Measurements from ENCODE around the gene BPI.
"Not testable (repeated sequence)": the region's sequence is repeated elsewhere in the genome, so short reads cannot be mapped to it uniquely, and the experiment has no call there.

BPI gene

DNA sequence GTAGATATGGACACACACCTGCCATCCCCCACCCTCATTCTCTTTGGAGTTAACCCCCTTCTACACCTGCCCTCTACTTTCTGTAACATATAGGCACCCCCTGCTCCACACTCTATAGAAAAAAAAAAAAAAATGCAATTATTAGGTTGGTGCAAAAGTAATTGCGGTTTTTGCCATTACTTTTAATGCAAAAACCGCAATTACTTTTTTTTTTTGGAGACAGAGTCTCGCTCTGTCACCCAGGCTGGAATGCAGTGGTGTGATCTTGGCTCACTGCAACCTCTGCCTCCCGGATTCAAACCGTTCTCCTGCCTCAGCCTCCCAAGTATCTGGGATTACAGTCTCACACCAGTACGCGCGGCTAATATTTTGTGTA, 35.6 kb downstream of the BPI start:
- ATAC-seq, result not testable (repeated sequence)

GRCh38 chr20:38339997-38340396, 36.0 kb downstream of the BPI start:
- ATAC-seq, result no peak

DNA sequence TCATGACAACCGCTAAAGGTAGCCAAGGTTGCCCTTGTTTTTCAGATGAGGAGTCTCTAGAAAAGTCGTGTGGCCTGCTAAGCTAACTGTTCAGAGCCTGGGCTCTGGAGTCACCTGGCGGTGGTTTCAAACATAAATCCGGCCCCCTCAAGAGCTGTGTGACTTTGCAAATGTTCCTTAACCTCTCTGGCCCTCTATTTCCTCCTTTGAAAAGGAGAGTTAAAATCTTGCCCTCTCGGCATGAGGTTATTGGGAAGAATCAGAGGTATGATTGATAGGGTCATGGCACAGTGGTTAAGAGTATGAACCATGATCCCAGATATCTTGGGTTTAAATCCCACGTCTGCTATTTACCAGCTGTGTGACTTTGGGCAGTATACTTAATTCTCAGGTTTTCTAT, 36.7 kb downstream of the BPI start:
- no peak for ATAC-seq

DNA sequence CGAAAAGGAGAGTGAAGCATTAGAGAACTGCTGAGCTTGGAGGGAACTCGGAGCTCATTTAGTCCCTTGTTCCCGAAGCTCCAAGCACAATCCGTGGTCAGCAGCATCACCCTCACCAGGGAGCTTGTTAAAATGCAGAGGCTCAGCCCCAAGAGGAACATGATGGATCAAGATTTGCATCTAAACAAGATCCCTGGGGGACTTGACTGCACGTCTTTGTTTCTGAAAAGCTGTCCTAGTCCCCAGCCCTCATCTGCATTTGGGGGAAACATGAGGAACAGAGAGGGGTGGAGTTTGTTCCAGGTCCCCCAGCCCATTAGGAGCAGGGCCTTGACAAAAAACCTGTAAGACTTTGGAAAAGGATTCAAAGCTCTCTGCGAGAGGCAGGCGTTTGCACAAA, 38.3 kb downstream of the BPI start:
- no peak for ATAC-seq

GRCh38 chr20:38342713-38343310, 38.9 kb downstream of the BPI start:
- no peak for ATAC-seq

DNA sequence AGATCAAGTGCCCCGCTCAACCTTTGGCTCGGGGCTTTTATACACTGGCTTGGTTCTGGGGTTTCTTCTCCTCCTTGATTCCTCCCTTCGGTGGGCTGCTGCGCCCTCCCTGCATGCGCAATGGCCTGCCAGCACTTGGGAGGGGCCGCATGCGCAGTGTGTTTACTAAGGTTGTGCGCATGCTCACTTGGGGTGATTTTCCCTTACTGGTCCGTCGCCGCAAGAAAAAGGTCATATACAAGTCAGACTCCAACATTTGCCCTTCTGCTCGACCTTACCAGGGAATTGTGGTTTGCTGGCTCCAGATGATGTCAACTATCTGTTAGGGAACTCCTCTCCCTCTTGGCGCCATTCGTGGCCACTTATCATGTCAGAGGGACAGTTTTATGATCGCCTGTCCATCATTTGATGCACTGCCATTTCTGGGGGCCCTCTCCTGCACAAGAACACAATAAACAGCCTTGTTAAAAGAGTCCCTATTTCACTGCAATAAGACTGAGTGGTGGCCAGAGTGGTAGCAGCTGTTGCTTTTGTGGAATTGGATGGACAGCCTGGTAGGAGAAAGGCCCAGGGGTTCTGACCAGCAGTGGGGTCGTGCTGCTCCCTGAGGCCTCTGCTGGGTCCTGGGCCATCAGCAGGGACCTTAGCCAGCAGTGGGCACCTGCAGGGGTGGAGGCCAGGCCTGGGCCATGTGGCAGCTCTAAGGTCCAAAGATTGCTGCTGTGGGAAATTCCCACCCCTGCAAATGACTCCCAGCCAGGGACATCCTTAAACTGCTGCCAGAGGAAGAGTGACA, 39.6 kb downstream of the BPI start:
- no peak for ATAC-seq

DNA sequence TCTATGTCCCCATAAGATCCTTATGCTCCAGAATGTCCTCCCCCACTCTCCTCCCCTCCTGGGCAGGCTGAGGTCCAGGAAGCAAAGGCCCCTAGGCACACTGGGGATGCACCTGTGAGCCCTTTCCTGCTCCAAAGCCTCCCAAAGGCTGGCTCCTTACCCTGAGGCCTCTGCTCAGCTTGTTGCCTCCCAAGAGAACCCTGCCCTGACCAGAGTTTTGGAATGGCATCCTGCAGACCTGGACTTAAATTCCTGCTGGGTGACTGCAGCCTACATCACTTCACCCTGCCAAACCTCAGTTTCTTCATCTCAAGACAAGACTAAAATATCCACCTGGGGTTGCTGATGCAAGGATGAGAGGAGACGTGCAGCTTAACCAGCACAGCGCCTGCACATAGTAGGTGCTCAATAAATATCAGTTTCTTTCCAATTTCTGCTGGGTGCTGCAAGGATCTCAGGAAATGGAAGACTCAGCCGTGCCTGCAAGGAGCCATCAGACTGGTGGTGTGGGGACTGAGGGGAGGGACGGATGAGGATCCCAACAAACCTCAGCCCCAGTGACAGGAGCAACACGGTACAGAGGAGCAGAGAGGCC, 40.2 kb downstream of the BPI start:
- no peak for ATAC-seq

DNA sequence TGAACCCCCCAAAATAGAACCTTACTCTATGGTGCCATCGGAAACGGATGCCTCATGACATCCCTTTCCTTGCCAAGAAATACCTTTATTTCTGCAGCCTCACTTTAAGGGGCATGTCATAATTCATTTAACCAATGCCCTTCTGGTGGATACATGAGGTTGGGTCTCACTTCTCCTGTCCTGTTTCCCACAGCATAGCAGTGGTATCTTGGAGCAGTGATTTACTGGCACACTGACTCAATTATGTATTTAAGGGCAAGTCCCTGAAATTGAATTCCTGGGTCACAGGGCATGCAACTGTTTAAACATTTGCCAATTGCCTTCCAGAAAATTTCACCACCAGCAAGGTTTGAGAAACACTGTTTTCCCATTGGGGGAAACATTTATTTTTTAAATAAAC, 41.7 kb downstream of the BPI start:
- ATAC-seq, result no peak

DNA sequence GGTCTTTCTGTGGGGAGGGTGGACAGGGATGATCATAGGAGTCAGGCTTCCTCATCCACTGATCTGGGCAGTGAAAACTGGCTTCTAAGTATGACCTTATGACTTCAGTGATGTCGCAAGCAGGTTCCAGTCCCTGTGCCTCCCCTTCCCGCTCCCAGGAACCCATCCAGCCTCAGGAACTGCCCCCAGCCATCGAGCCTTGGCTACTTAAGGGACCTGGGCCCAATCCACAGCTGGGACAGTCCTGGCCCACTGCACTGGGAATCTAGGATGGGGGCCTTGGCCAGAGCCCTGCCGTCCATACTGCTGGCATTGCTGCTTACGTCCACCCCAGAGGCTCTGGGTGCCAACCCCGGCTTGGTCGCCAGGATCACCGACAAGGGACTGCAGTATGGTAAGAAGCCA, 42.3 kb downstream of the BPI start, which contains the start of gene LBP:
Gene LBP, plus strand, starts transcription at position 236 of the 405 bp plus-strand sequence. Its CDS starts 35 bp downstream, at position 271.
- no peak for ATAC-seq

GRCh38 chr20:38346741-38347140, 42.8 kb downstream of the BPI start:
- no peak for ATAC-seq

DNA sequence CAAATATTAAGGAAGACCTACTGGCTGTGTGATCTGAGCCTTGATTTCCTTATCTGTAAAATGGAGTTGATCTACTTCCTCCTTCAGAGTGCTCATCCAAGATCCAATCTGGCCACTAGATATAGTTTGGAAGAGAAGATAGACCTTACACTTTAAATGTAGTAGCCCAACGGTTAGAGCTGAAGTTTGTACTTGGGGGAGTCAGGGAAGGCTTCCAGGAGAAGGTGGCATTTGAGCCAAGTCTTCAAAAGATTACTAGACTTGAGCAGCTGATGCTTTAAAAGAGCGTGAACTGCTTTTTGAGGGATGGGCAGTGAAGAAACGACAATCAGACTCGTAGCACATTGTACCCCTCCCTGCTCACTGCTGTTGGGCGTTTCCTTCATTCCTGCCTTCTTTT, 45.9 kb downstream of the BPI start:
- ATAC-seq, result no peak

GRCh38 chr20:38350879-38351775, 47.2 kb downstream of the BPI start:
- no peak for ATAC-seq

DNA sequence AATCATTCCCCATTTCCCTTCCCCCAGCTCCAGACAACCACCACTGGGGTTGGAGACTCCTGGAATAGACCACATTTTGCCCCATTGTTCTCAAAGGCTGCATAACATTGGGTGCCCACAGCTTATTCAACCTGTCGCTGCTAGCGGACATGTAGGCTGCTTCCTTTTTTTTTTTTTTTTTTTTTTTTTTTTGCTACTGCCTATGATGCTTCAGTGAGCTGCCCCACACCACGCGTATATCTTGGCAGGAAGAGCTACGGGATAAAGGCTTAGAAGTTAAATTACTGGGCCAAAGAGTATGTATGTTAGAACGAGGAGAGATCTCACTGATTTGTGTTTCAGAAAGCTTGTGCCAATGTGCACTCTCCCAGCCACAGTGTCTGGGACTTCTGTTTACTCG, 49.4 kb downstream of the BPI start:
- ATAC-seq, result no peak

GRCh38 chr20:38354227-38354626, 50.3 kb downstream of the BPI start:
- no peak for ATAC-seq

DNA sequence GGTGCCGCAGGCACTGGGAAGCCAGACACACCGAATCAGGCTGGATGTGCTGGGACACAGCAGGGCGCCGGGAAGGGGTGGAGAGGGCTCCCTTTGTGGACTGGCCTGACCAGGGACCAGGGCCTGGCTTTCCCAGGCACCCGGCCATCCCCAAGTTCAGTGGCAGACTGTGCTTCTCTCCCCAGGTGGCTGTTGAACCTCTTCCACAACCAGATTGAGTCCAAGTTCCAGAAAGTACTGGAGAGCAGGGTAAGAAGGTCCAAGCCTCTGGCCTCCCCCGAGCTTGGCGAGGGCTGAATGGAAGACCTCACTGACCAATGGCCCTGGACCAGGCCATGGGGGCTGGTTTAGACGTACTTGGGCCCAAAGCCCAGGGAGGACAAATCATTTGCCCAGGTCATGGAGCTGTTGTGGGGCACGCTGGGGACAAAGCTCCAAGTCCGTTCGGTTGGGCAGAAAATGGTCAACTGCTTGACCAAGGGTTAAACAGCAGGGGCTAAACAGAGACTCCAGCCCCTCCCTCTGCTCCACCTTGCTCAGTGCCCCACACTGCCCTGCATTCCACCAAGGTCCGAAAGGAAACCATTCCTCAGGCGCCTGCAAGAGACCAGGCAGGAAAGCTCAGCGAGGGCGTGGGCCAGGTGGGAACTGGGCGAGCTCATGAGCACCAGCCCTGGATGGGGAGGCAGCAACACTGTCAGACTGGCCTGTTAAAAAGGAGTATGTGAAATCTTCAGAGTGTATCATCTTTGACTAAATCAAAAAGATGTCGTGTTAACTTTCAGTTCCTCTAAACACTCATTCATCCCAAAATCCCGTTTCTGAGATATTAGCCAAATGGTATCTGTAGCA, 51.4 kb downstream of the BPI start:
- ATAC-seq, result no peak

GRCh38 chr20:38357653-38358207, 53.8 kb downstream of the BPI start:
- no peak for ATAC-seq

DNA sequence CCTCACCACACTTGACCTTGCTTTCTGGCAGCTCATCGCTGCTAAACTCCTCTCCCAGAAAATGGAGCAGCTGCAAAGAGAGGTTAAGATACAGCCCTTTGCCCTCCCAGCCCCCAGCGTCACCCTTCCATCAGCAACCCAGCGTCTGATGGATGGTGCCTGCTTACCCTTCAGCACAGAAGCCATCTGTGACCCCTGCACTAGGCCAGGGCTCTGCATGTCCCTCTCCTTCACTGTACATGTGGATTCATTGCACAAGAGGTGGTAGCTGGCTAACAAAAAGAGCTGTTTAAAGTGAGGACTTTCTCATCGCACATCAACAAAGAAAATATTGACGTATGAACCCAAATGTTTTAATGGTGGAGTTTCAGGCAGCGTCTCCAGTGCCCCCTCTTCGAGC, 54.6 kb downstream of the BPI start:
- ATAC-seq, result no peak

DNA sequence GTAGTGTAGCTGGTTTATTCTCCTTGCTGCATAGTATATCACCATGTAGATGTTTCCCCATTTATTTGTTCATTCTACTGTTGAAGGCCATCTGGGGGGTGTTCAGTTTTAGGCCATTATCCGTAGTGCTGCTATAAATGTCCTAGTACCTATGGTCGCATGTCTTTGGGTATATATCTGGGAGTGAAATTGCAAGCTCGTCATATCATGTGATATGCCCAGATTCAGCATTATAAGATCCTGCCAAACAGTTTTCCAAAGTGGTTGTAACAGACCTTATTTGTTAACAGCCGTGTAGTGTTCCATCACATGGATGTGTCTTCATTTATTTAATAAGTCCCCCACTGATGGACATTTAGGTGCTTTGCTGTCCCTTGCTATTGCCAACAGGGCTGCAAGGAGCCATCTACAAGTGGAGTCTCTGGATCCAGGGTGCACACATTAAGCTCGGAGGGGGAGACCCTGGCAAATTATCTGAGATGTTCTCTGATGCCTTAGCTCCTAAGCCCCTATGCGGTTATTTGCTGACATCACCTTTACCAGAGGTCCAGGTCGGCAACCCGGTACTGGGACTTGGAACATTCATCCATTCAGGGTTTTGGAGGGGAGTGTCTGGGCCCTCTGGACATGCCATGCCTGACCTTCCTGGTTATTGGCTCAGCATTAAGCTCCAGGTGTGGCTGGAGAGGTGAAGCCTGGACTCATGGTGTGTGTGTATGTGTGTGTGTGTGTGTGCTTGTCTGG, 59.2 kb downstream of the BPI start:
- ATAC-seq, result no peak

- no peak for ATAC-seq
Measured at GRCh38 chr20:38369389-38369788, 65.4 kb downstream of the BPI start.

DNA sequence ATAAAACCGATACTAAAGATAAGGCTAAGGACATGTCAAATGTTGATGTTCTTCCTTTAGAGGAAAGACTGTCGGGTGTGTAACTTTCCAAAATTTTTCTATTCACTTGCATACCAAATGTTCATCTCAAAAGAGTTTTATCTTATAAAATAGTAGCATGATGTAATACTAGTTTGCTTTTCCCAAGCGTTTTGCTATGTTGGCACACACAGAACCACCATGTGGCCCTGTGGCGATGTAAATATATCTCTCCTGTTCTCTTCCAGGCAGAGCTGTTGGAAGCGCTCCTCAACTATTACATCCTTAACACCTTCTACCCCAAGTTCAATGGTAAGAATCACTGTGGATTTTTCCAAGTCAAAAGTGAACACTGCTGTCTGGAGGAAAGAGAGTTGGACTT, 68.8 kb downstream of the BPI start:
- no peak for ATAC-seq

- no peak for ATAC-seq
Measured at GRCh38 chr20:38373231-38373867, 69.4 kb downstream of the BPI start.
